Natural killer cell treated with Interleukin-12 subunit alpha and Interleukin-12 subunit beta and Interleukin-15 and Interleukin-18, amount 100 ng/mL, for 72 hours (primary cell): Measurements from ENCODE around the gene ADGRE3. TPM values are rescaled to one million over a fixed set of nuclear protein-coding genes. Genes with fewer than 3 reads are reported as not detected.

Experiments
- ATAC-seq, 2 donors: fragments of 150-1000 bp; cut with Tn5 transposase in 1 of 2; sonication (Bioruptor Pico), chemical (Tn5 transposase) in 1 of 2; 2 replicates each; pipeline ENCODE4 v1.10.0; 2021
- DNase-seq: peaks from one replicate; pipeline ENCODE4 v3.0.0; 2022; ENCODE audit warnings: low spot score
- H3K27ac Mint-ChIP-seq, 2 donors: 1 replicate in 1 of 2; 2 replicates in 1 of 2; pipeline ENCODE4 v1.8.0; 2022; ENCODE audit warnings: mixed read lengths in 2 of 2, mild to moderate bottlenecking in 1 of 2, moderate library complexity in 1 of 2
- H3K27me3 Mint-ChIP-seq, 2 donors: 1 replicate in 1 of 2; 2 replicates in 1 of 2; pipeline ENCODE4 v1.8.0; 2022; ENCODE audit warnings: mixed read lengths in 2 of 2
- H3K36me3 Mint-ChIP-seq: one replicate; pipeline ENCODE4 v1.8.0; 2022; ENCODE audit warnings: mixed read lengths
- H3K4me1 Mint-ChIP-seq, 2 donors: 1 replicate in 1 of 2; 2 replicates in 1 of 2; pipeline ENCODE4 v1.8.0; 2022; ENCODE audit warnings: low read depth in 2 of 2, mixed read lengths in 2 of 2, mild to moderate bottlenecking in 1 of 2
- H3K4me3 Mint-ChIP-seq: one replicate; pipeline ENCODE4 v1.8.0; 2022; ENCODE audit warnings: mixed read lengths
- H3K9me3 Mint-ChIP-seq: 2 replicates; pipeline ENCODE4 v1.8.0; 2022; ENCODE audit warnings: mixed read lengths
- total RNA-seq, 2 donors: library from RNA; stranded (reverse); gene quantifications; one replicate each; pipeline ENCODE4 v1.2.3, GENCODE V29; 2022

The ADGRE3 gene
- total RNA-seq, 2 donors from 2014 or later = 0.45 TPM; not detected in 1

- Mint-ChIP-seq H3K27ac (peak overlapping the region in 1 of 2 donors; percentile 21), H3K36me3 (no peaks in the 10 kb centered on the region), H3K9me3 (no peaks in the 10 kb centered on the region), H3K4me1 (no peaks in the 10 kb centered on the region), H3K4me3 (no peak overlapping the region), H3K27me3 (peaks cover 7 to 8% of the 10 kb centered on the region in 2 donors)
- DNase-seq = no peak
- peak; percentile 33 to 45 for ATAC-seq
These were observed 8.8 kb upstream of the ADGRE3 start for GRCh38 chr19:14683439-14683838.

- ATAC-seq (no peak), DNase-seq (no peak)
- H3K4me1 Mint-ChIP-seq = no peaks in the 10 kb centered on the region
- H3K27ac Mint-ChIP-seq = no peak overlapping the region
- H3K27me3 Mint-ChIP-seq = peaks cover 7 to 8% of the 10 kb centered on the region in 2 donors
- no peak overlapping the region for H3K4me3 Mint-ChIP-seq
- no peaks in the 10 kb centered on the region for H3K9me3 Mint-ChIP-seq
- no peaks in the 10 kb centered on the region for H3K36me3 Mint-ChIP-seq
These were observed 7.4 kb upstream of the ADGRE3 start for GRCh38 chr19:14682084-14682483.

- Mint-ChIP-seq H3K27me3 (peaks cover 9 to 12% of the 10 kb centered on the region in 2 donors), H3K4me3 (no peak overlapping the region), H3K9me3 (no peaks in the 10 kb centered on the region), H3K36me3 (no peaks in the 10 kb centered on the region), H3K4me1 (no peaks in the 10 kb centered on the region), H3K27ac (no peak overlapping the region)
- no peak for ATAC-seq
- no peak for DNase-seq
These were observed 3.6 kb upstream of the ADGRE3 start for GRCh38 chr19:14678199-14678598.

- Mint-ChIP-seq H3K4me3 (no peak overlapping the region), H3K9me3 (no peaks in the 10 kb centered on the region), H3K27me3 (peaks cover 15 to 16% of the 10 kb centered on the region in 2 donors), H3K4me1 (peaks cover 0 to 1% of the 10 kb centered on the region in 2 donors), H3K27ac (no peak overlapping the region), H3K36me3 (no peaks in the 10 kb centered on the region)
- ATAC-seq = no peak
- DNase-seq = no peak
These were observed 2.8 kb upstream of the ADGRE3 start for GRCh38 chr19:14677464-14677863.

- no peak for ATAC-seq
- H3K9me3 Mint-ChIP-seq = no peaks in the 10 kb centered on the region
- H3K36me3 Mint-ChIP-seq = no peaks in the 10 kb centered on the region
- H3K27me3 Mint-ChIP-seq = peaks cover 9 to 14% of the 10 kb centered on the region in 2 donors
- H3K27ac Mint-ChIP-seq = no peak overlapping the region
- H3K4me3 Mint-ChIP-seq = no peak overlapping the region
- no peak for DNase-seq
- peaks cover 0 to 3% of the 10 kb centered on the region in 2 donors for H3K4me1 Mint-ChIP-seq
These were observed 2.1 kb upstream of the ADGRE3 start for GRCh38 chr19:14676762-14677161.

- H3K27me3 Mint-ChIP-seq = peaks cover 9 to 15% of the 10 kb centered on the region in 2 donors
- no peaks in the 10 kb centered on the region for H3K9me3 Mint-ChIP-seq
- ATAC-seq = no peak
- DNase-seq = no peak
- peaks cover 5 to 9% of the 10 kb centered on the region in 2 donors for H3K4me1 Mint-ChIP-seq
- H3K4me3 Mint-ChIP-seq = no peak overlapping the region
- no peaks in the 10 kb centered on the region for H3K36me3 Mint-ChIP-seq
- no peak overlapping the region for H3K27ac Mint-ChIP-seq
These were observed 1.6 kb downstream of the ADGRE3 start for GRCh38 chr19:14673088-14673487.

- Mint-ChIP-seq H3K9me3 (no peaks in the 10 kb centered on the region), H3K4me1 (peaks cover 9 to 13% of the 10 kb centered on the region in 2 donors), H3K27ac (no peak overlapping the region), H3K27me3 (peaks cover 9 to 15% of the 10 kb centered on the region in 2 donors), H3K36me3 (no peaks in the 10 kb centered on the region), H3K4me3 (no peak overlapping the region)
- ATAC-seq (peak in 1 of 2 donors; percentile 51), DNase-seq (no peak)
These were observed 2.3 kb downstream of the ADGRE3 start for GRCh38 chr19:14672188-14672872.

GRCh38 chr19:14670408-14670807 is 4.2 kb downstream of the ADGRE3 start:
- Mint-ChIP-seq H3K9me3 (no peaks in the 10 kb centered on the region), H3K27me3 (peaks cover 9 to 19% of the 10 kb centered on the region in 2 donors), H3K36me3 (no peaks in the 10 kb centered on the region), H3K27ac (no peak overlapping the region), H3K4me3 (no peak overlapping the region), H3K4me1 (peaks cover 9 to 19% of the 10 kb centered on the region in 2 donors)
- DNase-seq = no peak
- no peak for ATAC-seq

GRCh38 chr19:14669940-14670339 is 4.7 kb downstream of the ADGRE3 start:
- DNase-seq (no peak), ATAC-seq (no peak)
- peaks cover 9 to 19% of the 10 kb centered on the region in 2 donors for H3K4me1 Mint-ChIP-seq
- H3K27me3 Mint-ChIP-seq = peaks cover 9 to 19% of the 10 kb centered on the region in 2 donors
- H3K4me3 Mint-ChIP-seq = no peak overlapping the region
- no peaks in the 10 kb centered on the region for H3K9me3 Mint-ChIP-seq
- H3K36me3 Mint-ChIP-seq = no peaks in the 10 kb centered on the region
- H3K27ac Mint-ChIP-seq = no peak overlapping the region

GRCh38 chr19:14661372-14661924 is 13.2 kb downstream of the ADGRE3 start:
- H3K4me1 Mint-ChIP-seq = no peaks in the 10 kb centered on the region
- no peak overlapping the region for H3K4me3 Mint-ChIP-seq
- no peaks in the 10 kb centered on the region for H3K9me3 Mint-ChIP-seq
- H3K27me3 Mint-ChIP-seq = peaks cover 12 to 20% of the 10 kb centered on the region in 2 donors
- no peaks in the 10 kb centered on the region for H3K36me3 Mint-ChIP-seq
- H3K27ac Mint-ChIP-seq = no peak overlapping the region
- no peak for ATAC-seq
- DNase-seq = no peak

GRCh38 chr19:14659874-14660489 is 14.7 kb downstream of the ADGRE3 start:
- no peak overlapping the region for H3K4me3 Mint-ChIP-seq
- ATAC-seq = no peak
- H3K27ac Mint-ChIP-seq = no peak overlapping the region
- no peak for DNase-seq
- H3K36me3 Mint-ChIP-seq = no peaks in the 10 kb centered on the region
- H3K9me3 Mint-ChIP-seq = no peaks in the 10 kb centered on the region
- H3K27me3 Mint-ChIP-seq = peaks cover 15 to 20% of the 10 kb centered on the region in 2 donors
- H3K4me1 Mint-ChIP-seq = no peaks in the 10 kb centered on the region

- Mint-ChIP-seq H3K36me3 (no peaks in the 10 kb centered on the region), H3K4me3 (no peak overlapping the region), H3K9me3 (no peaks in the 10 kb centered on the region), H3K4me1 (no peaks in the 10 kb centered on the region), H3K27me3 (peaks cover 9 to 16% of the 10 kb centered on the region in 2 donors), H3K27ac (no peak overlapping the region)
- no peak for ATAC-seq
- no peak for DNase-seq
These were observed 18.9 kb downstream of the ADGRE3 start for GRCh38 chr19:14655726-14656125.

GRCh38 chr19:14654786-14655560 is 19.7 kb downstream of the ADGRE3 start:
- H3K36me3 Mint-ChIP-seq = no peaks in the 10 kb centered on the region
- no peak overlapping the region for H3K4me3 Mint-ChIP-seq
- H3K27ac Mint-ChIP-seq = no peak overlapping the region
- ATAC-seq = no peak
- H3K27me3 Mint-ChIP-seq = peaks cover 12 to 19% of the 10 kb centered on the region in 2 donors
- H3K4me1 Mint-ChIP-seq = no peaks in the 10 kb centered on the region
- H3K9me3 Mint-ChIP-seq = peaks cover 1% of the 10 kb centered on the region
- no peak for DNase-seq
